Measurements from ENCODE around the gene SPEM3.

SPEM3 gene

DNA sequence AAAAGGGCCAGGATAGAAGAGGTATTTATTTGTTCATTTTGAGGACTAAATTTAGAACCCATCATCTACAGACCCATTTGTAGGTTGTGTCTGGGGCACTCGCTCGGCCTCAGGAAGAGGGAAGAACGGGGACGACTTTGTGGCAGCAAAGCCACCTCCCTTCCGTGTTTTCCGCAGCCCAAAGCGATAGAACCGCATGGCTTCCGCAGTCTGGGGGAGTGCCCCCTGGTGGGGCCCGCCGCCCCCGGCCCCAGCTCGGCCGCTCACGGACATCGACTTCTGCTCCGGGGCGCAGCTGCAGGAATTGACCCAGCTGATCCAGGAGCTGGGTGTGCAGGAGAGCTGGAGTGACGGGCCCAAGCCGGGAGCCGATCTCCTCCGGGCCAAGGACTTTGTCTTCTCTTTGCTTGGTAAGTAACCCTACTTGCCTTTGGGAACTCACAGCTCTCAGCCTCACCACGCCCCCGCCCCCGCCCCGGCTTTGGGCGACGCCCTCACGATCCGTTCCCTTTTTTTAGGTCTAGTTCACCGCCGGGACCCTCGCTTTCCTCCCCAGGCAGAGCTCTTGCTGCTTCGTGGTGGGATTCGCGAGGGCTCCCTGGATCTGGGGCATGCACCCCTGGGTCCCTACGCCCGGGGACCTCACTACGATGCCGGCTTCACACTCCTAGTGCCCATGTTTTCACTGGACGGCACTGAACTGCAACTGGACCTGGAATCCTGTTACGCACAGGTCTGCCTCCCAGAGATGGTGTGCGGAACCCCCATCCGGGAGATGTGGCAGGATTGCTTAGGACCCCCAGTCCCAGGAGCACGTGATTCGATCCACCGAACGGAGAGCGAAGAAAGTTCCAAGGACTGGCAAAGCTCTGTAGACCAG is 7.3 kb downstream of the SPEM3 start:
- TF ChIP-seq, protein P1, sequence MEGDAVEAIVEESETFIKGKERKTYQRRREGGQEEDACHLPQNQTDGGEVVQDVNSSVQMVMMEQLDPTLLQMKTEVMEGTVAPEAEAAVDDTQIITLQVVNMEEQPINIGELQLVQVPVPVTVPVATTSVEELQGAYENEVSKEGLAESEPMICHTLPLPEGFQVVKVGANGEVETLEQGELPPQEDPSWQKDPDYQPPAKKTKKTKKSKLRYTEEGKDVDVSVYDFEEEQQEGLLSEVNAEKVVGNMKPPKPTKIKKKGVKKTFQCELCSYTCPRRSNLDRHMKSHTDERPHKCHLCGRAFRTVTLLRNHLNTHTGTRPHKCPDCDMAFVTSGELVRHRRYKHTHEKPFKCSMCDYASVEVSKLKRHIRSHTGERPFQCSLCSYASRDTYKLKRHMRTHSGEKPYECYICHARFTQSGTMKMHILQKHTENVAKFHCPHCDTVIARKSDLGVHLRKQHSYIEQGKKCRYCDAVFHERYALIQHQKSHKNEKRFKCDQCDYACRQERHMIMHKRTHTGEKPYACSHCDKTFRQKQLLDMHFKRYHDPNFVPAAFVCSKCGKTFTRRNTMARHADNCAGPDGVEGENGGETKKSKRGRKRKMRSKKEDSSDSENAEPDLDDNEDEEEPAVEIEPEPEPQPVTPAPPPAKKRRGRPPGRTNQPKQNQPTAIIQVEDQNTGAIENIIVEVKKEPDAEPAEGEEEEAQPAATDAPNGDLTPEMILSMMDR (IDR thresholded peaks at IDR 0.05; ENCODE audit: extremely low read depth, missing control alignments): no peak
- DNase-seq (ENCODE audit: low spot score): peak; percentile 73

DNA sequence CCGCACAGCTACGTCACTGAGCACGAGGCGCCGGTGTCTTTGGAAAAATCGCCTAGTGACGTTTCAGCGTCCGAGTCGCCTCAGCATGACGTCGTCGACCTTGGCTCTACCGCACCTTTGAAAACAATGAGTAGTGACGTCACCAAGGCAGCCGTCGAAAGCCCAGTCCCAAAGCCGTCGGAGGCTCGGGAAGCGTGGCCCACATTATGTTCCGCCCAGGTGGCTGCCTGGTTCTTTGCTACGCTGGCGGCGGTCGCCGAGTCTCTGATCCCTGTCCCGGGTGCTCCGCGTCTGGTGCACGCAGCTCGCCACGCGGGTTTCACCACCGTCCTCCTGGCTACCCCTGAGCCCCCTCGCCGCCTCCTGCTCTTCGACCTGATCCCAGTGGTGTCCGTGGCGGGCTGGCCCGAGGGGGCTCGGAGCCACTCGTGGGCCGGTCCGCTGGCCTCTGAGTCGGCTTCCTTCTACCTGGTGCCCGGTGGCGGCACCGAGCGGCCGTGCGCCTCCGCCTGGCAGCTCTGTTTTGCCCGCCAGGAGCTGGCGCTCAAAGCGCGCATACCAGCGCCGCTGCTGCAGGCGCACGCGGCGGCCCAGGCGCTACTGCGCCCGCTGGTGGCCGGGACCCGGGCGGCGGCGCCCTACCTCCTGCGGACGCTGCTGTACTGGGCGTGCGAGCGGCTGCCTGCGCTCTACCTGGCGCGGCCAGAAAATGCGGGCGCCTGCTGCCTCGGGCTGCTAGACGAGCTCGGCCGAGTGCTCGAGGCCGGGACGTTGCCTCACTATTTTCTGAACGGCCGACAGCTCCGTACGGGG is 8.1 kb downstream of the SPEM3 start:
- peak; percentile 86 for DNase-seq (ENCODE audit: low spot score)
- TF ChIP-seq, protein P1 (IDR thresholded peaks at IDR 0.05; ENCODE audit: extremely low read depth, missing control alignments): peak; percentile 84

DNA sequence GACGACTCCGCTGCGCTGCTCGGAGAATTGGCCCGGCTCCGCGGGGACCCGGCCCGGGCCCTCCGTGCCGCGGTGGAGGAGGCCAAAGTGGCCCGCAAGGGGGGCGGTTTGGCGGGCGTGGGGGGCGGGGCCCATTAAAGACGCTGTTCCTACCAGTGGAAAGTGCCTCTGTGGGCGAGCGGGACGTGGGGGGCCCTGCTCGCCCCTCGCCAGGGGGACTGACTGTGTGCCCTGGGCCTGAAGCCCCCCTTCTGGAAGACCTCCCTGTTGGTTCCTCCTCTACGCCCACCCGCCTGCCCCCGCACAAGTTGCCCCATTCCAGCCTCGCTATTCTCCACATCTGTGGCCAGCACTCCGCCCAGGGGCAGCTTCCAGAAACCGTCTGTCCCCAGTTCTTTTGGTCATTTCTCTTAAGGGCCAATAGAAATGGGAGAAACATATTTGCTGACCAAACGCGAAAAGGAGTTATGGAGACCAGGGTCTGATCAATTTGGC is 8.8 kb downstream of the SPEM3 start:
- no peak for DNase-seq (ENCODE audit: low spot score)
- TF ChIP-seq, protein P1 (IDR thresholded peaks at IDR 0.05; ENCODE audit: extremely low read depth, missing control alignments): no peak

DNA sequence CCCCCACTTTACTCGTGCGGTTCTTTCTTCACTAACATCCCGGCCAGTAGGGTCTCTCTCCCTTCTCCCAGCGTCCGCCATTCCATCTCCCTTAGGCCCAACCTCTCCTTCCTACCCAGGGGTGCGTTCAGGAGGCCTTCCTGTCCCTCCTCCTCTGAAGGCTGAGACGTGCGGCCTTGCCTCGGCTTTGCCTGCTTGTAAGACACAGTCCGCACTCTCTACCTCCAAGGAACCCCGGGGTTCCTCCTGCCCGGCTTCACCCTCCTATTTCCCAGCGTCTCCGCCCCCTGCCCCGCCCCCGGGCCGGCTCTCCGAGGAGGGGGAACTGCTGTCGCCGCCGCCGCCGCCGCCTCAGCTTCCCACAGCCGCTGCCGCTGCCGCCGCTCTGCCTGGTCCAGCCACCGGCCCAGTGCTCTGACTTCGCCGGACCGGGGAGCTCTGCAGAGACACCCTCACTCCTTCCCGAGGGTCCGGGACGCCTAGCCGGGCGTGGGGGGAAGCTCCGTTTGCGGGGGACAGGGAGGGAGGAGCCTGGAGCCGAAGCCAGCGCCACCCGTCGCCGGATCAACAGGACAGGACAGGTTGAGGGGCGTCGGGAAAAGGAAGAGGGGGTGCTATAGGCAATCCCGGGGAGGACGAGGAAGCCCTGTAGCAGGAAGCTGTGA is 9.4 kb downstream of the SPEM3 start:
- DNase-seq (ENCODE audit: low spot score): peak; percentile 69
- TF ChIP-seq, protein P1 (IDR thresholded peaks at IDR 0.05; ENCODE audit: extremely low read depth, missing control alignments): peak; percentile 6

DNA sequence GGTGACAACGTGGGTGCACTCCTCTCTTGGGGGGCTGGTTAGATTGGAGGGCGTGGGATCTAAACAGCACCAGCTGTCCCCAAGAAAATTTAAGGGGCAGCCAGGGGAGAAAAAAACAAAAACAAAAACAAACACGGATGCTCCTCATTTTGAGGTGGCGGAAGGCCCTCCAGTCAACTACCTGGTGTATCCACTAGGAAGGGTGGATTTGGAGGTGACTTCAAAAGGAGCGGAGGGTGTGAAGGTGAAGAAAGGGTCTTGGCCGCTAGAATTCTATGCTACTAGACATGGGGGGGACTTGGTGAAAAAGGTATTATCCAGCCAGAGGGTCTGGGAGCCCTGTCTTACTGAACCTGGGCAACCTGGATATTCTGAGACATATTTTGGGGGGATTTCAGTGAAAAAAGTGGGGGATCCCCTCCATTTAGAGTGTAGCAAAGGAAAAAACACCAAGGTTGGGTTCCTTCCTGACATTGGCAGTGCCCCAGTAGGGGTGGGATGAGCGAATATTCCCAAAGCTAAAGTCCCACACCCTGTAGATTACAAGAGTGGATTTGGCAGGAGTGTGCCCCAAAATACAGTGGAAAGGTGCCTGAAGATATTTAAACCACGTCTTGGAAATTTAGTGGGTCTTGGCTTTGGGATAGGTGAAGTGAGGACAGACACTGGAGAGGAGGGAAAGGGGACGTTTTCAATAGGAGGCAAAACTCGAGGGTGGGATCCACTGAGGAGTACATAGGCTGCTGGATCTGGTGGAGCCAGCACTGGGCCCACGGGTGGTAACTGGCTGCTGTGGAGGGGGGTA is 10.2 kb downstream of the SPEM3 start:
- TF ChIP-seq, protein P1 (IDR thresholded peaks at IDR 0.05; ENCODE audit: extremely low read depth, missing control alignments): no peak
- no peak for DNase-seq (ENCODE audit: low spot score)

DNA sequence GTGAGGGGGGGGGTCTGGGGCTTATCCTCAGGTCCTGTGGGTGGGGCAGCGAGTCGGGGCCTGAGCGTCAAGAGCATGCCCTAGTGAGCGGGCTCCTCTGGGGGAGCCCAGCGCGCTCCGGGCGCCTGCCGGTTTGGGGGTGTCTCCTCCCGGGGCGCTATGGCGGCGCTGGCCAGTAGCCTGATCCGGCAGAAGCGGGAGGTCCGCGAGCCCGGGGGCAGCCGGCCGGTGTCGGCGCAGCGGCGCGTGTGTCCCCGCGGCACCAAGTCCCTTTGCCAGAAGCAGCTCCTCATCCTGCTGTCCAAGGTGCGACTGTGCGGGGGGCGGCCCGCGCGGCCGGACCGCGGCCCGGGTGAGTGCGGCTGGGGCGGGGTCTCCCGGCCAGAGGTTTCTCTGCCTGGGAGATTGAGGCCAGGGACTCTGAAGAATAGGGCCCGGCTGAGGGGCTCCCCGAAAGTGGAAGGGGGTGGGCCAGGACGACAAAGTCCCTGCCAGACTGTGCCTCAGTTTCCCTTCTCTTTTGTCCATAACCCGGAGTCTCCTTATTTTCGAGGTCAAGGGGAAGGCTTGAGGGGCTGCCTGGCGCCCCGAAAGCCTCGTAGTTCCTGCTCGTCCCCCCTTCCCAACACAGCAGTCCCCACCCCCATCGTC is 10.9 kb downstream of the SPEM3 start, which contains the start of gene FGF11:
TSS of gene FGF11 (plus strand) at position 51 of the 651 bp plus-strand sequence. CDS start at position 160, 109 bp downstream.
- DNase-seq (ENCODE audit: low spot score): no peak
- TF ChIP-seq, protein P1 (IDR thresholded peaks at IDR 0.05; ENCODE audit: extremely low read depth, missing control alignments): no peak

Measured in GM20000 (cell line).